ENCODE results near the gene ATG16L2.

Gene ATG16L2

DNA sequence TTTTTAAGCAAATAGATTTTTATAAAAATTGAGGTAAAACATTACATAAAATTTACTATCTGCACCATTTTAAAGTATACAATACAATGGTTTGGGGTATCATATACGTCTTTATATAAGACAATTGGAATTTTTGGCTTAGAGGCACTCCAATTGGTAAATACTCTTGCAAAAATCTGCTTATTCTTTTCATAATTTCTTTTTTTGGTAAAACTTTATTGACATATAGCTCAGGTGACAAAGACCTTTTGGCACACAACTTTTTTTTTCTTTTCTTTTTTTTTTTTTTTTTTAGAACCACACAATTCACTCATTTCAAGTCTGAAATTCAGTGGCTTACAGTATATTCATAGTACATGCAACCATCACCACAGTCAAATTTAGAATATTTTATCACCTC, 57.8 kb downstream of the ATG16L2 start:
- no peak for ATAC-seq
- TF ChIP-seq CSDC2 (CRISPR knock-in tag; IDR thresholded peaks at IDR 0.05) (no peak), OSR1 (CRISPR knock-in tag; IDR thresholded peaks at IDR 0.05) (no peak), RARB (CRISPR knock-in tag; IDR thresholded peaks at IDR 0.05) (no peak), ISL1 (CRISPR knock-in tag; IDR thresholded peaks at IDR 0.05) (no peak), ARNTL (CRISPR knock-in tag; IDR thresholded peaks at IDR 0.05; ENCODE audit: borderline replicate concordance, low read depth) (no peak), ZFP3 (CRISPR knock-in tag; IDR thresholded peaks at IDR 0.05) (no peak), GLIS3 (CRISPR knock-in tag; IDR thresholded peaks at IDR 0.05) (no peak), ZNF565 (CRISPR knock-in tag; conservative IDR thresholded peaks at IDR 0.05; ENCODE audit: low read depth) (no peak), SNAI2 (CRISPR knock-in tag; IDR thresholded peaks at IDR 0.05) (no peak)
- TF ChIP-seq, protein P1, sequence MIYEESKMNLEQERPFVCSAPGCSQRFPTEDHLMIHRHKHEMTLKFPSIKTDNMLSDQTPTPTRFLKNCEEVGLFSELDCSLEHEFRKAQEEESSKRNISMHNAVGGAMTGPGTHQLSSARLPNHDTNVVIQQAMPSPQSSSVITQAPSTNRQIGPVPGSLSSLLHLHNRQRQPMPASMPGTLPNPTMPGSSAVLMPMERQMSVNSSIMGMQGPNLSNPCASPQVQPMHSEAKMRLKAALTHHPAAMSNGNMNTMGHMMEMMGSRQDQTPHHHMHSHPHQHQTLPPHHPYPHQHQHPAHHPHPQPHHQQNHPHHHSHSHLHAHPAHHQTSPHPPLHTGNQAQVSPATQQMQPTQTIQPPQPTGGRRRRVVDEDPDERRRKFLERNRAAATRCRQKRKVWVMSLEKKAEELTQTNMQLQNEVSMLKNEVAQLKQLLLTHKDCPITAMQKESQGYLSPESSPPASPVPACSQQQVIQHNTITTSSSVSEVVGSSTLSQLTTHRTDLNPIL (CRISPR knock-in tag; IDR thresholded peaks at IDR 0.05; ENCODE audit: low read depth) = no peak

DNA sequence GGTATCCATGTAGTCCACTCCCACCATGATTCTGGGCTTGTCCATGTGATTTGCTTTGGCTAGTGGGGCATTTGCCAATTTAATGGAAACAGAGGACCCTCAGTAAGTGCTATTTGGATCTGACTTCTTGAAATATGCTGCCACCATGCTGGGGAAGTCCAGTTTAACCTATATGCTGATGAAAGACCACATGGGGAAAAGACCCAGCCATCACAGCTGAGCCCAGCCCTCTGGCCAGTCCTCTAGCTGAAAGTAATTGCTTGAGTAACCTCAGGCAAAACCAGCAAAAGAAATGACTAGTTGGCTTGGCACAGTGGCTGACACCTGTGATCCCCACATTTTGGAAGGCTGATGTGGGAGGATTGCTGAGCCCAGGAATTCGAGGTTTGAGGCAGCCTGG, 61.5 kb downstream of the ATG16L2 start:
- no peak for ATAC-seq
- TF ChIP-seq TOX (CRISPR knock-in tag; IDR thresholded peaks at IDR 0.05; ENCODE audit: borderline replicate concordance) (no peak), ZFP30 (CRISPR knock-in tag; IDR thresholded peaks at IDR 0.05) (no peak), ISL1 (CRISPR knock-in tag; IDR thresholded peaks at IDR 0.05) (no peak), CSDC2 (CRISPR knock-in tag; IDR thresholded peaks at IDR 0.05) (no peak), ZNF8 (CRISPR knock-in tag; IDR thresholded peaks at IDR 0.05) (no peak), ZFP3 (CRISPR knock-in tag; IDR thresholded peaks at IDR 0.05) (no peak), GLIS3 (CRISPR knock-in tag; IDR thresholded peaks at IDR 0.05) (no peak), PPARA (CRISPR knock-in tag; IDR thresholded peaks at IDR 0.05; ENCODE audit: borderline replicate concordance) (no peak)
- TF ChIP-seq, protein P1 (CRISPR knock-in tag; IDR thresholded peaks at IDR 0.05; ENCODE audit: low read depth) = no peak
- TF ChIP-seq, protein P2, sequence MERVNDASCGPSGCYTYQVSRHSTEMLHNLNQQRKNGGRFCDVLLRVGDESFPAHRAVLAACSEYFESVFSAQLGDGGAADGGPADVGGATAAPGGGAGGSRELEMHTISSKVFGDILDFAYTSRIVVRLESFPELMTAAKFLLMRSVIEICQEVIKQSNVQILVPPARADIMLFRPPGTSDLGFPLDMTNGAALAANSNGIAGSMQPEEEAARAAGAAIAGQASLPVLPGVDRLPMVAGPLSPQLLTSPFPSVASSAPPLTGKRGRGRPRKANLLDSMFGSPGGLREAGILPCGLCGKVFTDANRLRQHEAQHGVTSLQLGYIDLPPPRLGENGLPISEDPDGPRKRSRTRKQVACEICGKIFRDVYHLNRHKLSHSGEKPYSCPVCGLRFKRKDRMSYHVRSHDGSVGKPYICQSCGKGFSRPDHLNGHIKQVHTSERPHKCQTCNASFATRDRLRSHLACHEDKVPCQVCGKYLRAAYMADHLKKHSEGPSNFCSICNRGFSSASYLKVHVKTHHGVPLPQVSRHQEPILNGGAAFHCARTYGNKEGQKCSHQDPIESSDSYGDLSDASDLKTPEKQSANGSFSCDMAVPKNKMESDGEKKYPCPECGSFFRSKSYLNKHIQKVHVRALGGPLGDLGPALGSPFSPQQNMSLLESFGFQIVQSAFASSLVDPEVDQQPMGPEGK (CRISPR knock-in tag; IDR thresholded peaks at IDR 0.05; ENCODE audit: borderline replicate concordance) = no peak
- TF ChIP-seq, protein P3, sequence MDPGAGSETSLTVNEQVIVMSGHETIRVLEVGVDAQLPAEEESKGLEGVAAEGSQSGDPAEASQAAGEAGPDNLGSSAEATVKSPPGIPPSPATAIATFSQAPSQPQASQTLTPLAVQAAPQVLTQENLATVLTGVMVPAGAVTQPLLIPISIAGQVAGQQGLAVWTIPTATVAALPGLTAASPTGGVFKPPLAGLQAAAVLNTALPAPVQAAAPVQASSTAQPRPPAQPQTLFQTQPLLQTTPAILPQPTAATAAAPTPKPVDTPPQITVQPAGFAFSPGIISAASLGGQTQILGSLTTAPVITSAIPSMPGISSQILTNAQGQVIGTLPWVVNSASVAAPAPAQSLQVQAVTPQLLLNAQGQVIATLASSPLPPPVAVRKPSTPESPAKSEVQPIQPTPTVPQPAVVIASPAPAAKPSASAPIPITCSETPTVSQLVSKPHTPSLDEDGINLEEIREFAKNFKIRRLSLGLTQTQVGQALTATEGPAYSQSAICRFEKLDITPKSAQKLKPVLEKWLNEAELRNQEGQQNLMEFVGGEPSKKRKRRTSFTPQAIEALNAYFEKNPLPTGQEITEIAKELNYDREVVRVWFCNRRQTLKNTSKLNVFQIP (CRISPR knock-in tag; IDR thresholded peaks at IDR 0.05; ENCODE audit: borderline replicate concordance, low read depth) = no peak

GRCh38 chr11:72876147-72876546, 61.9 kb downstream of the ATG16L2 start:
- ATAC-seq = no peak
- TF ChIP-seq ESRRG (CRISPR knock-in tag; IDR thresholded peaks at IDR 0.05) = no peak
- TF ChIP-seq ZC3H10 (CRISPR knock-in tag; IDR thresholded peaks at IDR 0.05) = no peak
- TF ChIP-seq, protein P1 (CRISPR knock-in tag; IDR thresholded peaks at IDR 0.05; ENCODE audit: low read depth) = no peak
- no peak for TF ChIP-seq ISL1 (CRISPR knock-in tag; IDR thresholded peaks at IDR 0.05)
- TF ChIP-seq OSR1 (CRISPR knock-in tag; IDR thresholded peaks at IDR 0.05) = no peak
